GM12891 (cell line): ENCODE data around the gene EWSR1.

Experiments used
- POLR2A ChIP-seq: IDR thresholded peaks from 2 replicates; pipeline ENCODE4 v1.6.1; 2011; ENCODE audit warnings: low read depth, low read length, control low read depth
- POLR2AphosphoS5 ChIP-seq: IDR thresholded peaks from 2 replicates; pipeline ENCODE4 v1.6.1; 2011; ENCODE audit warnings: low read depth, low read length, control low read depth
- POU2F2 ChIP-seq: IDR thresholded peaks from 2 replicates; pipeline ENCODE4 v1.6.1; 2011; ENCODE audit warnings: low read depth, mild to moderate bottlenecking, control low read depth, low read length, moderate library complexity

GRCh38 chr22:29219881-29220670, 48.0 kb upstream of the EWSR1 start:
- TF ChIP-seq POLR2A (no peak), POLR2AphosphoS5 (no peak), POU2F2 (no peak)
